Glutamatergic neuron (in vitro differentiated cells): ENCODE data around the gene MYO1E. TPM values are rescaled to one million over a fixed set of nuclear protein-coding genes. Genes with fewer than 3 reads are reported as not detected.

Experiments used
- DNase-seq: peaks from one replicate; pipeline ENCODE4 v3.0.0; 2022
- H3K27ac Mint-ChIP-seq: one replicate; pipeline ENCODE4 v1.8.0; 2020; ENCODE audit warnings: mild to moderate bottlenecking, mixed read lengths, inconsistent platforms; ENCODE audit not compliant: unreplicated experiment
- H3K27me3 Mint-ChIP-seq: one replicate; pipeline ENCODE4 v1.8.0; 2020; ENCODE audit warnings: mild to moderate bottlenecking, moderate library complexity, mixed read lengths, inconsistent platforms; ENCODE audit not compliant: unreplicated experiment
- H3K36me3 Mint-ChIP-seq: one replicate; pipeline ENCODE4 v1.8.0; 2020; ENCODE audit warnings: mild to moderate bottlenecking, mixed read lengths, inconsistent platforms; ENCODE audit not compliant: unreplicated experiment
- H3K4me1 Mint-ChIP-seq: one replicate; pipeline ENCODE4 v1.8.0; 2020; ENCODE audit warnings: mild to moderate bottlenecking, low read depth, mixed read lengths, inconsistent platforms; ENCODE audit not compliant: unreplicated experiment
- H3K4me3 Mint-ChIP-seq: one replicate; pipeline ENCODE4 v1.8.0; 2020; ENCODE audit warnings: mild to moderate bottlenecking, mixed read lengths, inconsistent platforms; ENCODE audit not compliant: unreplicated experiment
- H3K9me3 Mint-ChIP-seq: one replicate; pipeline ENCODE4 v1.8.0; 2020; ENCODE audit warnings: mild to moderate bottlenecking, moderate library complexity, mixed read lengths, inconsistent platforms; ENCODE audit not compliant: unreplicated experiment
- CTCF ChIP-seq: fragments of 200-600 bp; sonication (generic); IDR thresholded peaks from one replicate; pipeline ENCODE4 v1.5.0; 2021; ENCODE audit not compliant: partially characterized antibody, unreplicated experiment
- total RNA-seq: library from RNA; stranded (reverse); fragmentation: NEBNext Ultra II Directional; extraction: Animal tissue kit (Norgen Biotek cat#: 25700); gene quantifications from one replicate; pipeline ENCODE4 v1.2.1, GENCODE V29; 2021; ENCODE audit not compliant: unreplicated experiment

The MYO1E gene
- total RNA-seq, 1 donor from 2014 or later, result 7.9 TPM

GRCh38 chr15:59186501-59186900, 186.2 kb downstream of the MYO1E start:
- H3K9me3 Mint-ChIP-seq, result no peaks in the 10 kb centered on the region
- DNase-seq, result no peak
- H3K27ac Mint-ChIP-seq, result no peak overlapping the region
- no peaks in the 10 kb centered on the region for H3K27me3 Mint-ChIP-seq
- H3K4me3 Mint-ChIP-seq, result no peak overlapping the region
- no peaks in the 10 kb centered on the region for H3K4me1 Mint-ChIP-seq
- H3K36me3 Mint-ChIP-seq, result peaks cover 5% of the 10 kb centered on the region
- TF ChIP-seq CTCF, result no peak

GRCh38 chr15:59185725-59186124, 186.9 kb downstream of the MYO1E start:
- no peak for DNase-seq
- Mint-ChIP-seq H3K36me3 (peaks cover 5% of the 10 kb centered on the region), H3K27me3 (no peaks in the 10 kb centered on the region), H3K4me3 (no peak overlapping the region), H3K27ac (no peak overlapping the region), H3K4me1 (no peaks in the 10 kb centered on the region), H3K9me3 (no peaks in the 10 kb centered on the region)
- TF ChIP-seq CTCF, result no peak

- no peak for TF ChIP-seq CTCF
- H3K27me3 Mint-ChIP-seq, result no peaks in the 10 kb centered on the region
- H3K27ac Mint-ChIP-seq, result no peak overlapping the region
- no peak overlapping the region for H3K4me3 Mint-ChIP-seq
- no peaks in the 10 kb centered on the region for H3K4me1 Mint-ChIP-seq
- no peak for DNase-seq
- H3K9me3 Mint-ChIP-seq, result peaks cover 1% of the 10 kb centered on the region
- H3K36me3 Mint-ChIP-seq, result peaks cover 10% of the 10 kb centered on the region
These were observed 191.6 kb downstream of the MYO1E start for GRCh38 chr15:59180945-59181600.

GRCh38 chr15:59179717-59180116, 193.0 kb downstream of the MYO1E start:
- Mint-ChIP-seq H3K27ac (no peak overlapping the region), H3K27me3 (no peaks in the 10 kb centered on the region), H3K4me1 (peaks cover 5% of the 10 kb centered on the region), H3K4me3 (no peak overlapping the region), H3K9me3 (peaks cover 1% of the 10 kb centered on the region), H3K36me3 (peaks cover 10% of the 10 kb centered on the region)
- TF ChIP-seq CTCF, result no peak
- no peak for DNase-seq

GRCh38 chr15:59178151-59178695, 194.4 kb downstream of the MYO1E start:
- Mint-ChIP-seq H3K4me1 (peaks cover 5% of the 10 kb centered on the region), H3K36me3 (peaks cover 10% of the 10 kb centered on the region)

More at GRCh38 chr15:59178151-59178695, 194.4 kb downstream of the MYO1E start:
- peaks cover 1% of the 10 kb centered on the region for H3K9me3 Mint-ChIP-seq
- DNase-seq, result no peak
- no peak overlapping the region for H3K4me3 Mint-ChIP-seq
- no peak overlapping the region for H3K27ac Mint-ChIP-seq
- H3K27me3 Mint-ChIP-seq, result no peaks in the 10 kb centered on the region
- TF ChIP-seq CTCF, result no peak
